ENCODE measurements around the gene DGCR6. TPM values are rescaled to one million over a fixed set of nuclear protein-coding genes. Genes with fewer than 3 reads are reported as not detected.
"Not testable (repeated sequence)": the region's sequence is repeated elsewhere in the genome, so short reads cannot be mapped to it uniquely, and the experiment has no call there.

Gene DGCR6
- total RNA-seq, 1 experiment from 2014 or later, result 4.4 TPM

- not testable (repeated sequence) for H3K4me3 ChIP-seq, H3K36me3 ChIP-seq, H3K27me3 ChIP-seq, DNase-seq, H3K9me3 ChIP-seq
Measured at GRCh38 chr22:18956121-18956895, 50.2 kb downstream of the DGCR6 start.

DNA sequence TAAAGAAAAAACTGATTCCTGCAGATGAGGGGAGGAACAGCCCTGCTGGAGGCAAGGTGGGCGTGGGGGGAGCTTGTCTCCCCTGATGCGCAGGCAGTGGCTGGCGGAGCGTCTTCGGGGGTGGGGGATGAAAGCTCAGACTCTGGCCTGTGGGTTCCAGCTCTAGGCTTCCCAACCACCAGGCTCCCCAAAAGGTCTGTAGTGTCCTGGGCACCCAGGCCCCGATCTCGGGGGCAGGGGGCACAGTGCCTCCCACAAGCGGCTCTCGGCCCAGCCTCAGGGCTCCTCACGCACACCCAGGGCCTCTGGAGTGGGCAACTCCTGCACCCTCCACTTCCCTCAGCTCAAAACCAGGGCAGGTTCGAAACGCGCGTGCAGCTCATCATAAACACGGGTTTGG lies 50.8 kb downstream of the DGCR6 start:
- not testable (repeated sequence) for H3K9me3 ChIP-seq, H3K4me3 ChIP-seq, DNase-seq, H3K27me3 ChIP-seq, H3K36me3 ChIP-seq

GRCh38 chr22:18957621-18958320 lies 51.7 kb downstream of the DGCR6 start:
- H3K27me3 ChIP-seq, H3K36me3 ChIP-seq, H3K9me3 ChIP-seq, DNase-seq, H3K4me3 ChIP-seq: not testable (repeated sequence)

- not testable (repeated sequence) for H3K27me3 ChIP-seq, H3K4me3 ChIP-seq, DNase-seq, H3K36me3 ChIP-seq, H3K9me3 ChIP-seq
Measured at GRCh38 chr22:18958321-18958705, 52.2 kb downstream of the DGCR6 start.

GRCh38 chr22:18958738-18959137 lies 52.6 kb downstream of the DGCR6 start:
- not testable (repeated sequence) for H3K9me3 ChIP-seq, H3K27me3 ChIP-seq, H3K4me3 ChIP-seq, H3K36me3 ChIP-seq, DNase-seq

DNA sequence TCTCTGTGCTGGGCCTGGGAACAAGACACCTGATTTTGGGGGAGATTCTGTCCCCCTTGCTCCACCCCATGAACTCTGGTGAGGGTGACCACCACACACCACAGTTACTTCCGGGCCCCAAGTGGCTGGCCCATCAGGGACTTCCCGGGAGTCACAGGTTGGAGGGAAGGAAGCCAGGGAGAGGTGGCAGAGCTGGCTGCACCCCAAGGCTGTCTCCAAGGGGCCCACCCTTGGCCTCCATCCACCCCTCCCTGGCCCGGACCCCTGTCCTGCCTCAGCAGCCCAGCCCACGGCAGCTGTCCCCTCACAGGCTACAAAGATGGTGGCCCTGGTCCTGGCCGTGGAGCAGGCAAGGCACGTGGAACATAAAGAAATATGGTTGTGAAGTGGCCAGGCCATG lies 53.1 kb downstream of the DGCR6 start:
- not testable (repeated sequence) for DNase-seq, H3K4me3 ChIP-seq, H3K27me3 ChIP-seq, H3K36me3 ChIP-seq, H3K9me3 ChIP-seq

DNA sequence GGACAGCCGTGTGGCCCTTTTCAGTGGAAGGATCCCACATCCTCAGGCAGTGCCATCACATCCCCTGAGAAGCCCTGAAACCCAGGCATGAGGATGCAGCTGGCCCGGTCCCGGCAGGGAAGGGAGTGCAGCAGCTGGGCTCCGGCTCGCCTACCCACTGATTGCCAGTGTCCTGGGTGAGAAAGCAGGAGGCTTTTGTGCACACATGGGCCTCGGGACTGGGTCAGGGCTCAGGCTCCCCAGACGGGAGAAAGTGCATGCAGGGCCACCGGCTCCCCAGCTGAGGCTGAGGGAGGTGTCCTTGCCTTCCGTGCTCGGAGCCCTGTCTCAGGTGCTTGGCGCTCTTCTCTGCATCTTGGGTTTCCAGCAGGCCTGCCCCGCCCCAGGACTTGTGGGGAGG lies 53.6 kb downstream of the DGCR6 start:
- not testable (repeated sequence) for DNase-seq, H3K27me3 ChIP-seq, H3K4me3 ChIP-seq, H3K36me3 ChIP-seq, H3K9me3 ChIP-seq

- not testable (repeated sequence) for DNase-seq, H3K36me3 ChIP-seq, H3K9me3 ChIP-seq, H3K4me3 ChIP-seq, H3K27me3 ChIP-seq
Measured at GRCh38 chr22:18960166-18960820, 54.2 kb downstream of the DGCR6 start.

GRCh38 chr22:18961201-18961600 lies 55.1 kb downstream of the DGCR6 start:
- H3K36me3 ChIP-seq, H3K27me3 ChIP-seq, H3K4me3 ChIP-seq, DNase-seq, H3K9me3 ChIP-seq: not testable (repeated sequence)

Other genes with a start within 250 kb of the DGCR6 start
- not detected in 2 replicates for gene PRODH, start 30.0 kb downstream of the DGCR6 start, total RNA-seq (2014; rRNA removed; shearing (Covaris generic); ENCODE audit: low replicate concordance)
- 17.8 and 26.5 TPM in 2 replicates for gene DGCR2, start 216.1 kb downstream of the DGCR6 start, total RNA-seq (2014; rRNA removed; shearing (Covaris generic); ENCODE audit: low replicate concordance)
- not detected in 2 replicates for gene TSSK2, start 225.0 kb downstream of the DGCR6 start, total RNA-seq (2014; rRNA removed; shearing (Covaris generic); ENCODE audit: low replicate concordance)
- gene ESS2, start 238.3 kb downstream of the DGCR6 start, total RNA-seq (2014; rRNA removed; shearing (Covaris generic); ENCODE audit: low replicate concordance), result 19.0 and 19.5 TPM in 2 replicates
- gene GSC2, start 244.0 kb downstream of the DGCR6 start, total RNA-seq (2014; rRNA removed; shearing (Covaris generic); ENCODE audit: low replicate concordance), result not detected in 2 replicates

All from MG63 (cell line).